Neural progenitor cell (in vitro differentiated cells): ENCODE measurements around the gene TYK2.

ENCODE experiments used
- EZH2 ChIP-seq: fragments of 200-600 bp; sonication (generic); IDR thresholded peaks from 2 replicates; pipeline ENCODE4 v1.6.1; 2017; ENCODE audit warnings: antibody characterized with exemption, mild to moderate bottlenecking, moderate library complexity
- EZH2phosphoT487 ChIP-seq: fragments of 200-600 bp; sonication (generic); IDR thresholded peaks from 2 replicates; pipeline ENCODE4 v1.6.1; 2017; ENCODE audit warnings: antibody characterized with exemption
- TF ChIP-seq, protein P1 (sequence below): fragments of 200-600 bp; sonication (generic); IDR thresholded peaks from 2 replicates; pipeline ENCODE4 v1.5.1; 2017; ENCODE audit warnings: antibody characterized with exemption, mild to moderate bottlenecking

- TF ChIP-seq, protein P1, sequence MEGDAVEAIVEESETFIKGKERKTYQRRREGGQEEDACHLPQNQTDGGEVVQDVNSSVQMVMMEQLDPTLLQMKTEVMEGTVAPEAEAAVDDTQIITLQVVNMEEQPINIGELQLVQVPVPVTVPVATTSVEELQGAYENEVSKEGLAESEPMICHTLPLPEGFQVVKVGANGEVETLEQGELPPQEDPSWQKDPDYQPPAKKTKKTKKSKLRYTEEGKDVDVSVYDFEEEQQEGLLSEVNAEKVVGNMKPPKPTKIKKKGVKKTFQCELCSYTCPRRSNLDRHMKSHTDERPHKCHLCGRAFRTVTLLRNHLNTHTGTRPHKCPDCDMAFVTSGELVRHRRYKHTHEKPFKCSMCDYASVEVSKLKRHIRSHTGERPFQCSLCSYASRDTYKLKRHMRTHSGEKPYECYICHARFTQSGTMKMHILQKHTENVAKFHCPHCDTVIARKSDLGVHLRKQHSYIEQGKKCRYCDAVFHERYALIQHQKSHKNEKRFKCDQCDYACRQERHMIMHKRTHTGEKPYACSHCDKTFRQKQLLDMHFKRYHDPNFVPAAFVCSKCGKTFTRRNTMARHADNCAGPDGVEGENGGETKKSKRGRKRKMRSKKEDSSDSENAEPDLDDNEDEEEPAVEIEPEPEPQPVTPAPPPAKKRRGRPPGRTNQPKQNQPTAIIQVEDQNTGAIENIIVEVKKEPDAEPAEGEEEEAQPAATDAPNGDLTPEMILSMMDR: no peak
- TF ChIP-seq EZH2phosphoT487 (no peak), EZH2 (no peak)
These were observed 37.3 kb upstream of the TYK2 start for GRCh38 chr19:10417541-10418234.
